Muscle layer of duodenum (tissue), 2 donors: ENCODE data around the gene PHF23.

Source experiments
- H3K27ac ChIP-seq: one replicate; pipeline ENCODE4 v1.7.0; 2013; ENCODE audit warnings: mild to moderate bottlenecking, low read length
- H3K27me3 ChIP-seq: one replicate; pipeline ENCODE4 v1.7.0; 2013; ENCODE audit warnings: low read depth, mild to moderate bottlenecking, control low read depth, low read length
- H3K36me3 ChIP-seq, 2 donors: one replicate each; pipeline ENCODE4 v1.7.0; 2013; ENCODE audit warnings: low read length in 2 of 2, control low read depth in 1 of 2, mild to moderate bottlenecking in 1 of 2; ENCODE audit not compliant: insufficient read depth in 2 of 2, control insufficient read depth in 1 of 2
- H3K4me1 ChIP-seq, 2 donors: one replicate each; pipeline ENCODE4 v1.7.0; 2013; ENCODE audit warnings: low read length in 2 of 2, mild to moderate bottlenecking in 2 of 2, control low read depth in 1 of 2, moderate library complexity in 1 of 2; ENCODE audit not compliant: insufficient read depth in 2 of 2, control insufficient read depth in 1 of 2
- H3K4me3 ChIP-seq, 2 donors: one replicate each; pipeline ENCODE4 v1.7.0; 2013; ENCODE audit warnings: low read length in 2 of 2, low read depth in 1 of 2, mild to moderate bottlenecking in 1 of 2
- H3K9me3 ChIP-seq, 2 donors: one replicate each; pipeline ENCODE4 v1.7.0; 2013; ENCODE audit warnings: low read length in 2 of 2, control low read depth in 1 of 2, mild to moderate bottlenecking in 1 of 2; ENCODE audit not compliant: control insufficient read depth in 1 of 2
- donor health status: healthy.

The PHF23 gene

DNA sequence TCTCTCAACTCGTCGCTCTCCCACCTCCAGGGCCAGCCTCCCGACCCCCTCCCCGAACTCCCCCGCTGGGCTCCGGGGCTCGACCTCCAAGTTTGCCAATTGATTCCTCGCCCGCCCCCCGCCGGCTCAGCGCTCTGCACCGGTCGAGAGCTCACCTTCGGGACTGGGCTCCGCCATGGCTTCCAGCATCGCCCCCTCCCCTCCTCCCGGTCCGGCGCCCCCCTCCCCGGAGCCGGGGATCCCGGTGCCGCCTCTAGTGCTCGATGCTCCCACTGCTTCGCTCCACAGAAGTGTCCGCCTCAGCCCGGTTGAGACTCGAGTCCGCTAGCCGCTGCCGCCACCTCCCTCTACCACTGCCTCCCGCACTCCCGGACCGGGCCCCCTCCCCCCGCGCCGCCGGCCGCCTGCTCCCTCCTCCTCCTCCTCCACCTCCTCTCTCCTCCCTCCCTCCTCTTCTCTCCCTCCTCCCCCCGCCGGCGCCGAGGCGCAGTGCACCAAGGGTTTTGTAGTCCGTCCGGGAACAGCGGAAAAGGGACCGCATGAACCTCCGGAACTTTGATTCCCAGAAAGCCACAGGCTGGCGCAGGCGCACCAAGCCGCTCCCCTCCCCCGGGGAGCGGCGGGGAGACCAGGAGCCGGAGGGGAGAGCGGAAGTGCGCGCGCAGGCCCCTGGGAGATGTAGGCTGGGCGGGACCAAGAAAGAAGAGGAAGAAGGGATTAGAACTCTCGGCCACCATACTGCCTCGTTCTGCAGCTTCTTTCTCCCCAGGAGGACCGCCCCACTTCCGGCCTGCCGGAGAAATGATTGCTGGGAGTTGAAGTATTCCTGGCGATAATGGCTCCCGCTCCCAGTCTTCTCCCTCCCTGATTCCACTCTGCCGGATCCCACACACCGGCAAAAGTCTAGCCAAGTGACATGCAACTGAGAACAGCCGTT, at the start of gene PHF23:
Gene PHF23 (minus strand): TSS at position 367 of the 937 bp plus-strand sequence. CDS start 178 bp downstream, at position 189.
- no peaks in the 10 kb centered on the region for H3K27me3 ChIP-seq

DNA sequence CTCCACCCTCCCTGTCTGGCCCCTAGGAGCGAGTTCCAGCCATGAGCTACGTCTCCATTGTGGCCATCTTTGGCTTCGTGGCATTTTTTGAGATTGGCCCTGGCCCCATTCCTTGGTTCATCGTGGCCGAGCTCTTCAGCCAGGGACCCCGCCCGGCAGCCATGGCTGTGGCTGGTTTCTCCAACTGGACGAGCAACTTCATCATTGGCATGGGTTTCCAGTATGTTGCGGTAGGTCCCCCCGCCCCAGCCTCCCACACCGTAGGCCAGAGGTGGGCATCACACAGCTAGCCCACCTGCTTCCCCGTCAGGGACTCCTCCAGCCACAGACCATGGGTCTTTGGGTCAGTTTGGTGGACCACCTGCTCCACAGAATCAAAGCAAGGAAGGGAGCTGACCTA, 46.4 kb upstream of the PHF23 start:
- Histone ChIP-seq H3K4me3 (no peak overlapping the region), H3K9me3 (no peaks in the 10 kb centered on the region), H3K4me1 (peaks cover 0 to 40% of the 10 kb centered on the region in 2 donors), H3K27me3 (no peaks in the 10 kb centered on the region), H3K36me3 (peaks cover 3 to 28% of the 10 kb centered on the region in 2 donors), H3K27ac (no peak overlapping the region)

More for the DNA sequence above, at the start of gene PHF23:
- Histone ChIP-seq H3K4me3 (peak within 1 kb of the TSS; percentile 96 to 99), H3K4me1 (peaks cover 34 to 50% of the 10 kb centered on the region in 2 donors), H3K27ac (peak within 1 kb of the TSS; percentile 100), H3K9me3 (no peaks in the 10 kb centered on the region), H3K36me3 (peaks cover 32 to 48% of the 10 kb centered on the region in 2 donors)

DNA sequence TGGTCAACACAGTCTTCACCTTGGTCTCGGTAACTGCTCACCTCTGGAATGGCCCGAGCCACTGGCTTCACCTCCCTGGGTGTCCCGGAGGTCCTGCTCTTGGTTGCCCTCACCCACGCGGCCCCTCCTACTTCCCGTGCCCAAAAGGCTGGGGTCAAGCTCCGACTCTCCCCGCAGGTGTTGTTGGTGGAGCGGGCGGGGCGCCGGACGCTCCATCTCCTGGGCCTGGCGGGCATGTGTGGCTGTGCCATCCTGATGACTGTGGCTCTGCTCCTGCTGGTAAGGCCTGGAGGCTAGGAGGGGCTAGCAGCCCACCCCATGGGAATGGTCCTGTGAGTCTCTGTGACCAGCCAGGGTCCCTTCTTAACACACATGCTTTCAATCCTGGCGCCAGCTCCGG, 45.7 kb upstream of the PHF23 start:
- H3K27me3 ChIP-seq: no peaks in the 10 kb centered on the region
- H3K9me3 ChIP-seq: no peaks in the 10 kb centered on the region
- no peak overlapping the region for H3K27ac ChIP-seq
- peaks cover 0 to 41% of the 10 kb centered on the region in 2 donors for H3K4me1 ChIP-seq
- no peak overlapping the region for H3K4me3 ChIP-seq
- peaks cover 3 to 28% of the 10 kb centered on the region in 2 donors for H3K36me3 ChIP-seq

DNA sequence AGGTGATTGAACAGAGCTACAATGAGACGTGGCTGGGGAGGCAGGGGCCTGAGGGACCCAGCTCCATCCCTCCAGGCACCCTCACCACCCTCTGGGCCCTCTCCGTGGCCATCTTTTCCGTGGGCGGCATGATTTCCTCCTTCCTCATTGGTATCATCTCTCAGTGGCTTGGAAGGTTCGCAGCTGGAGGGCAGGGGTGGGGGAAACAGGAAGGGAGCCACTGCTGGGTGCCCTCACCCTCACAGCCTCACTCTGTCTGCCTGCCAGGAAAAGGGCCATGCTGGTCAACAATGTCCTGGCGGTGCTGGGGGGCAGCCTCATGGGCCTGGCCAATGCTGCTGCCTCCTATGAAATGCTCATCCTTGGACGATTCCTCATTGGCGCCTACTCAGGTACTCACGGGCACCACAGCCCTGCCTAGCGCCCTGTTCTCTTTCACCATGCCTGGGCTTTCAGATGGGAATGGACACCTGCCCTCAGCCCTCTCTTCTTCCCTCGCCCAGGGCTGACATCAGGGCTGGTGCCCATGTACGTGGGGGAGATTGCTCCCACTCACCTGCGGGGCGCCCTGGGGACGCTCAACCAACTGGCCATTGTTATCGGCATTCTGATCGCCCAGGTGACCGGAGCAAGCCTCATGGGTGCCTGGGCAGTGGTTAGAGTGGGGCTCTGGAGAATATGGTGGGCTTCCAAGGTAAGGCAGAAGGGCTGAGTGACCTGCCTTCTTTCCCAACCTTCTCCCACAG, 44.4 kb upstream of the PHF23 start:
- Histone ChIP-seq H3K4me1 (peaks cover 0 to 41% of the 10 kb centered on the region in 2 donors), H3K27me3 (no peaks in the 10 kb centered on the region), H3K36me3 (peaks cover 3 to 28% of the 10 kb centered on the region in 2 donors), H3K9me3 (no peaks in the 10 kb centered on the region), H3K27ac (peak overlapping the region; percentile 67), H3K4me3 (peak overlapping the region in 1 of 2 donors; percentile 68)

GRCh38 chr17:7282752-7283321, 43.6 kb upstream of the PHF23 start:
- peaks cover 0 to 41% of the 10 kb centered on the region in 2 donors for H3K4me1 ChIP-seq
- no peaks in the 10 kb centered on the region for H3K27me3 ChIP-seq
- H3K4me3 ChIP-seq: peak overlapping the region; percentile 53 to 68
- H3K27ac ChIP-seq: peak overlapping the region; percentile 67
- H3K9me3 ChIP-seq: no peaks in the 10 kb centered on the region
- H3K36me3 ChIP-seq: peaks cover 3 to 28% of the 10 kb centered on the region in 2 donors

- peaks cover 0 to 41% of the 10 kb centered on the region in 2 donors for H3K4me1 ChIP-seq
- peak overlapping the region; percentile 53 to 68 for H3K4me3 ChIP-seq
- H3K27ac ChIP-seq: peak overlapping the region; percentile 67
- H3K36me3 ChIP-seq: peaks cover 3 to 25% of the 10 kb centered on the region in 2 donors
- no peaks in the 10 kb centered on the region for H3K9me3 ChIP-seq
- H3K27me3 ChIP-seq: no peaks in the 10 kb centered on the region
Measured at GRCh38 chr17:7281953-7282751, 42.9 kb upstream of the PHF23 start.

GRCh38 chr17:7281074-7281952, 42.1 kb upstream of the PHF23 start, which contains the start of gene SLC2A4:
Gene SLC2A4, plus strand, starts transcription at chr17:7281718. Its CDS starts 217 bp downstream, at chr17:7281935.
- Histone ChIP-seq H3K4me3 (peak within 1 kb of the TSS; percentile 66 to 68), H3K4me1 (peaks cover 0 to 41% of the 10 kb centered on the region in 2 donors), H3K36me3 (peaks cover 3 to 21% of the 10 kb centered on the region in 2 donors), H3K27ac (peak within 1 kb of the TSS; percentile 86), H3K27me3 (no peaks in the 10 kb centered on the region), H3K9me3 (no peaks in the 10 kb centered on the region)

GRCh38 chr17:7280519-7281073, 41.3 kb upstream of the PHF23 start:
- Histone ChIP-seq H3K4me1 (peaks cover 0 to 41% of the 10 kb centered on the region in 2 donors), H3K36me3 (peaks cover 3 to 18% of the 10 kb centered on the region in 2 donors), H3K27ac (peak overlapping the region; percentile 86), H3K4me3 (peak overlapping the region; percentile 66 to 68), H3K9me3 (no peaks in the 10 kb centered on the region), H3K27me3 (no peaks in the 10 kb centered on the region)

DNA sequence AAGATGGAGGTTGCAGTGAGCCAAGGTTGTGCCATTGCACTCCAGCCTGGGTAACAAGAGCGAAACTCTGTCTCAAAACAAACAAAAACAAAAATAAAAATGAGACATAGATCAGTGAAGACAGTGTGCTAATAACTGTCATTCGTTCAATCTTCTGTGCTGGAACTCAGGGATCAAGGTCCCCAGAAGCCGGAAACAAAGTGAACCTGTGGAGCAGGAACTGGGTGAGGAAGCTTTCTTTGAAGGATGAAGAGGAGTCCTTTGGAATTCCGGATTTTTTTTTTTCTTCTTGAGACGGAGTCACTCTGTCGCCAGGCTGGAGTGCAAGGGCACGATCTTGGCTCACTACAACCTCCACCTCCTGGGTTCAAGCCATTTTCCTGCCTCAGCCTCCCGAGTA, 40.2 kb upstream of the PHF23 start:
- Histone ChIP-seq H3K27ac (no peak overlapping the region), H3K4me3 (no peak overlapping the region), H3K36me3 (peaks cover 3 to 7% of the 10 kb centered on the region in 2 donors), H3K4me1 (peaks cover 0 to 31% of the 10 kb centered on the region in 2 donors), H3K9me3 (no peaks in the 10 kb centered on the region), H3K27me3 (no peaks in the 10 kb centered on the region)
